Lower leg skin (tissue), 4 donors: Measurements from ENCODE around the gene EYS. TPM values are rescaled to one million over a fixed set of nuclear protein-coding genes. Genes with fewer than 3 reads are reported as not detected.

Experiments used
- DNase-seq, 2 donors: peaks; one replicate each; pipeline ENCODE4 v3.0.0-alpha.2; 2019; ENCODE audit warnings: low spot score in 2 of 2
- H3K4me3 ChIP-seq: fragments of 200-600 bp; sonication (generic); 2 replicates; pipeline ENCODE4 v1.5.1; 2017; ENCODE audit warnings: mild to moderate bottlenecking, low read depth; ENCODE audit not compliant: poor library complexity, severe bottlenecking
- POLR2A ChIP-seq, 2 donors: fragments of 450-650 bp; IDR thresholded peaks; one replicate each; pipeline ENCODE4 v1.6.1; 2016 to 2017; ENCODE audit warnings: antibody characterized with exemption in 2 of 2, mild to moderate bottlenecking in 1 of 2, moderate library complexity in 1 of 2
- WGBS, 2 donors: methylation state at CpG; one replicate each; pipeline ENCODE4 v1.1.5; 2018; 5-methylcytosine and 5-hydroxymethylcytosine counted together
- intact Hi-C: fragments of 100-400 bp; cut with DNase I; formaldehyde crosslinking; loops from one replicate; pipeline ENCODE4 v1.15.0; 2023; ENCODE audit warnings: low total_unique reads
- total RNA-seq, 4 donors: library from RNA; depleted of rRNA; stranded (reverse); fragments of >200 nt; gene quantifications; one replicate each; pipeline ENCODE4 v1.1.0, GENCODE V29; 2016
- TF ChIP-seq, protein P1 (sequence below), 3 donors: fragments of 450-650 bp; IDR thresholded peaks; one replicate each; pipeline ENCODE4 v1.5.1; 2016; ENCODE audit warnings: antibody characterized with exemption in 3 of 3, mild to moderate bottlenecking in 3 of 3, moderate library complexity in 2 of 3

EYS gene
- total RNA-seq, 4 donors from 2014 or later = 0.04 TPM; not detected in 3

DNA sequence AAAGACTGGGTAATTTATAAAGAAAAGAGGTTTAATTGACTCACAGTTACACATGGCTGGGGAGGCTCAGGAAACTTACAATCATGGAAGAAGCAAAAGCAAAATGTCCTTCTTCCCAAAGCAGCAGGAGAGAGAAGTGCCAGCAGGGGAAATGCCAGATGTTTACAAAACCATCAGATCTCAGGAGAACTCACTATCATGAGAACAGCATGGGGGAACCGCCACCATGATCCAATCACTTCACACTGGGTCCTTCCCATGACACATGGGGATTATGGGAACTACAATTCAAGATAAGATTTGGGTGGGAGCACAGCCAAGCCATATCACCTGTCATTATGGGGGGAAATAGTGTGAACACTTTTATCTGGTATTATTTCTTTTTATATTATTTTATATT is 557.2 kb downstream of the EYS start:
- DNase-seq = no peak
- H3K4me3 ChIP-seq = no peak overlapping the region
- TF ChIP-seq, protein P1, sequence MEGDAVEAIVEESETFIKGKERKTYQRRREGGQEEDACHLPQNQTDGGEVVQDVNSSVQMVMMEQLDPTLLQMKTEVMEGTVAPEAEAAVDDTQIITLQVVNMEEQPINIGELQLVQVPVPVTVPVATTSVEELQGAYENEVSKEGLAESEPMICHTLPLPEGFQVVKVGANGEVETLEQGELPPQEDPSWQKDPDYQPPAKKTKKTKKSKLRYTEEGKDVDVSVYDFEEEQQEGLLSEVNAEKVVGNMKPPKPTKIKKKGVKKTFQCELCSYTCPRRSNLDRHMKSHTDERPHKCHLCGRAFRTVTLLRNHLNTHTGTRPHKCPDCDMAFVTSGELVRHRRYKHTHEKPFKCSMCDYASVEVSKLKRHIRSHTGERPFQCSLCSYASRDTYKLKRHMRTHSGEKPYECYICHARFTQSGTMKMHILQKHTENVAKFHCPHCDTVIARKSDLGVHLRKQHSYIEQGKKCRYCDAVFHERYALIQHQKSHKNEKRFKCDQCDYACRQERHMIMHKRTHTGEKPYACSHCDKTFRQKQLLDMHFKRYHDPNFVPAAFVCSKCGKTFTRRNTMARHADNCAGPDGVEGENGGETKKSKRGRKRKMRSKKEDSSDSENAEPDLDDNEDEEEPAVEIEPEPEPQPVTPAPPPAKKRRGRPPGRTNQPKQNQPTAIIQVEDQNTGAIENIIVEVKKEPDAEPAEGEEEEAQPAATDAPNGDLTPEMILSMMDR (IDR thresholded peaks at IDR 0.05) = no peak
- TF ChIP-seq POLR2A (IDR thresholded peaks at IDR 0.05) = no peak
- intact Hi-C loops = no loop called here
- 88 to 95% methylated on average over 1 of the region's 1 CpG for WGBS, 2 donors

DNA sequence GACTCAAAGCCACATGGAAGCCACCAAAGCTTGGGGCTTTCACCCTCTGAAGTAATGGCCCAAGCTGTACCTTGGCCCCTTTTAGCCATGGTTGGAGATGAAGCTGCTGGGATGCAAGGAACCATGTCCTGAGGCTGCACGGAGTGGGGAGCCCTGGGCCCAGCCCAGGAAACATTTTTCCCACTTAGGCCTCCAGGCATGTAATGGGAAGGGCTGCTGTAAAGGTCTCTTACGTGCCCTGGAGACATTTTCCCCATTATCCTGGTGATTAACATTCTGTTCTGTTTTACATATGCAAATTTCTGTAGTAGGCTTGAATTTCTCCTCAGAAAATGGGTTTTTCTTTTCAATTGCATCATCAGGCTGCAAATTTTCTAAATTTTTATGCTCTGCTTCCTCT is 558.2 kb downstream of the EYS start:
- TF ChIP-seq POLR2A (IDR thresholded peaks at IDR 0.05) = no peak
- TF ChIP-seq, protein P1 (IDR thresholded peaks at IDR 0.05) = no peak
- 90 to 92% methylated on average over 2 of the region's 2 CpGs for WGBS, 2 donors
- no peak for DNase-seq
- no peak overlapping the region for H3K4me3 ChIP-seq
- intact Hi-C loops = no loop called here

DNA sequence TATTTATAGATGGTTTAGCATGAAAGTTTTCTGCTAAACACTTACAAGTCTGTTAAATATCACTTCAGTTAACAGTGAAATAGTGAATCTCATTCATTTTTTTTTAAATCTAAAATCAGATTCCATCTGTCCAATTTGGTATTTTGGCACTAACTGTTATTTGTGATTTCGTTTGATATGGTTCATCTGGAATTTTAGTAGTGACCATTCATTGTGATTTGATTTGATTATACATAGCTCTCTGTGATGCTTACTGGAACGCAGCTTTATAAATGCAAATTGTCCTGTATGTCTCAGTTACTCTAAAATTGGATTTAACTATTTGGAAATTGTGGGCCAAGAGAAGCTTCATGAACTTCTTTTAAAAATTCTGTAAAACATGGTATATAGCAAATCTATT is 571.5 kb downstream of the EYS start:
- WGBS, 2 donors = 70 to 76% methylated on average over 2 of the region's 2 CpGs
- DNase-seq = no peak
- no peak for TF ChIP-seq POLR2A (IDR thresholded peaks at IDR 0.05)
- TF ChIP-seq, protein P1 (IDR thresholded peaks at IDR 0.05) = no peak
- intact Hi-C loops = no loop called here
- H3K4me3 ChIP-seq = no peak overlapping the region

DNA sequence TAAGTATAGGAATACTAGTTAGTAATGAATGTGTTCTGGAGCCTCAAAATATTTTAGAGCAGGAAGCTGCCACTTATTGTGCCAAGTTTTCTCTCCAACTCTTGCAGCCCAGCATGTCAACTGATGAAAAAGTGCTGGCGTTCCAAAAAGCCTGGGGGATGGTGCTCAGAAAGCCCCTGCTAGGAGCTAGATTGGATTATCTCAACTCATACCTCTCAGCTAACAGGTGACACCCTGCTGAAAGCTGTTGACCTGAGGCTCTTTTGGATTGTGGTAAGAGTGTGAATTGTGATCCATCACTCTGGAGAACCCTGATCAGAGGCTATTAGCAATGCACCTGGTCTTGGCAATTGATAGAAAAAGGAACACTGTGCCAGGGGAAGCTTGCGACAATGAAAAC is 580.4 kb downstream of the EYS start:
- intact Hi-C loops = no loop called here
- TF ChIP-seq POLR2A (IDR thresholded peaks at IDR 0.05) = no peak
- TF ChIP-seq, protein P1 (IDR thresholded peaks at IDR 0.05) = no peak
- WGBS, 2 donors = 53 to 60% methylated on average over 2 of the region's 2 CpGs
- DNase-seq = no peak
- no peak overlapping the region for H3K4me3 ChIP-seq

DNA sequence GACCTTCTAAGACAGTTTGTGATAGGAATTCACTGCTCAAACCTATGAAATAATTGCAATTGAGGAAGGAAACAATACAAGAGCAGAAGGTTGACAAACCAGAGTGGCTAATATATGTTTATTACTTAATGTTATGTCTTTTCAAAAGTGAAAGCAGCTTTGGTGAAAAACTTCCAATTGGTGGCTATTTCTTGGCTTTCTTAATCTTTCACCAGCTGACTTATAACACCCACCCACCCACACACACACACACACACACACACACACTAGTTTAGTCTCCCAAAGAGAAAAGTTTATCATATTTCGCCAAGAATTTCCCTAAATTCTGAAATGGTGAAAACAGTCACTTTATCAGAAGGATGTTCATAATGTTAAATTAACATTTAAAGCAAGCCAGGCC is 583.5 kb downstream of the EYS start:
- no peak for TF ChIP-seq POLR2A (IDR thresholded peaks at IDR 0.05)
- TF ChIP-seq, protein P1 (IDR thresholded peaks at IDR 0.05) = no peak
- H3K4me3 ChIP-seq = no peak overlapping the region
- no peak for DNase-seq
- WGBS, 2 donors = 94 to 97% methylated on average over 1 of the region's 1 CpG
- intact Hi-C loops = no loop called here

DNA sequence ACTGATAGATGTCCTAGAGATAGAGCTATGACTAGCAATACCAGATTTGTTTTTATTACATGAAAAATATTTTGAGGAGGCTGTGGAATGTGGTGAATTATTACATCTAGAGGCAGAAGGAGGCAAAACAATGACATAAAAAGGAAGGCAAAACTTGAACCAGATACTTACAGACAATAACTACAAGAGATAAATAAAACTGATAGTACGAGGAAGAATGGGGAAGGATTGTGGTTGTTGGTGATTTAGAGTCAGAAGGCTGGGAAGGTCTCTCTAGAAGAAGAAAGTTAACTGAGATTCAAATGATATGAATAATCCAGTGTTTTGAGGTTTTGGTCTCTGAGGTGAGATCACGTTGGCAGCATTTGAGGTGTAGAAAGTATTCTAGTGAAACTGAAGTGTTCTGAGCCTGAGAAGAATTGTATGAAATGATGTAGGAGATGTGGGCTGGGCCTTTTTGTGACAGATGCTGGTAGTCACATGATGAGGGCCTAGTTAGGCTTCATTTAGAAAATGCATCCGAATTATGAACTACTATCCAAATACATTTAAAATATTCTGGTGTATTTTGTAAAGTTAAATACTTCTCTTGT is 589.1 kb downstream of the EYS start:
- WGBS, 2 donors = 78 to 82% methylated on average over 3 of the region's 3 CpGs
- intact Hi-C loops = no loop called here
- TF ChIP-seq, protein P1 (IDR thresholded peaks at IDR 0.05) = no peak
- TF ChIP-seq POLR2A (IDR thresholded peaks at IDR 0.05) = no peak
- H3K4me3 ChIP-seq = no peak overlapping the region
- DNase-seq = no peak
